ENCODE measurements around the gene PKN1.

PKN1 gene

GRCh38 chr19:14516746-14517438 lies 83.8 kb downstream of the PKN1 start:
- peak in 1 of 2 donors; percentile 38 for DNase-seq

DNA sequence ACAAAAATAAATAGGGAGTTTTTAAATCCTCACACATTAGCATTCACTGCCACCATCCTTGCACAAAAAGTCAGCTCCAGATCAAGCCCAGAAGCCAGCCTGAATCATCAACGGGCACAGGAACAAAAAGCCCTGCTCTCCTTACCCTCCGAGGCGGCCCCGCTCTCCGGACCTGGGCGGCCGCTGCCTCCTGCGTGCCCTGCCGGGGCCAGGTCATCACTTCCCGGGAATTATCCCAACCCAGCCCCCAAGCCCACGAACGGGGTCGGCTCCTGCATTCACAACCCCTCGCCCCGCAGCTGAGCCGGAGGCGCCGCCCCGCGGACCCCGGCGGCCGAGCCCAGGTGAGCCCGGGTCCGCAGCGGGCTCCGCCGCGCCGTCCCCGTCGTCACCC lies 84.3 kb downstream of the PKN1 start:
- no peak for DNase-seq

- peak; percentile 78 to 79 for DNase-seq
Measured at GRCh38 chr19:14517840-14518505, 84.9 kb downstream of the PKN1 start, which contains the start of gene DNAJB1. Gene DNAJB1 (minus strand): TSS chr19:14518397. CDS start chr19:14518349, 48 bp downstream.

DNA sequence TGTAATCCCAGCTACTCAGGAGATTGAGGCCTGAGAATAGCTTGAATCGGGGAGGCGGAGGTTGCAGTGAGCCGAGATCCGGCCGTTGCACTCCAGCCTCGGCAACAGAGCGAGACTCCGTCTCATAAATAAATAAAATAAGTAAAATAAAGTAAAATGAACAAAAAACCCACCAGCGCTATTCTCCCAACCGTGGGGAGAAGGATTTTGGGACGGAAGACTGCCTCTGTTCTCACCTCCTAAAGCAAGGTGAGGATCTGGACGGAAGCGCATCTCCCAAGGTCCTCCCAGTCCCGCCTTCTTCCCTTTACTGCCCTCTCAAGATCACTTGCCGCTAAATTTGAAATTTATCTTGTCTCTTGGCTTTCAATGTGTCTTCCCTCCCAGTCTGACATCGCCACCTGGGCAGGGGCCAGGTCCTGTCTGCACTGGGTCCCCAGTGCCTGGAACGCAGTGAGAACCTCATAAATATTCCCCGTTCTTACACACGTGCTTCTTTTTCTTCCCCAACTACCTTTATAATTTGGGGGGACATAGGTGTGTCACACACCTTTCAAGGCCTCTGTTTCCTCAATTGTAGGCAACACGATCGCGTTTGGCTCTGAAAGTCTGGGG lies 86.2 kb downstream of the PKN1 start:
- no peak for DNase-seq

DNA sequence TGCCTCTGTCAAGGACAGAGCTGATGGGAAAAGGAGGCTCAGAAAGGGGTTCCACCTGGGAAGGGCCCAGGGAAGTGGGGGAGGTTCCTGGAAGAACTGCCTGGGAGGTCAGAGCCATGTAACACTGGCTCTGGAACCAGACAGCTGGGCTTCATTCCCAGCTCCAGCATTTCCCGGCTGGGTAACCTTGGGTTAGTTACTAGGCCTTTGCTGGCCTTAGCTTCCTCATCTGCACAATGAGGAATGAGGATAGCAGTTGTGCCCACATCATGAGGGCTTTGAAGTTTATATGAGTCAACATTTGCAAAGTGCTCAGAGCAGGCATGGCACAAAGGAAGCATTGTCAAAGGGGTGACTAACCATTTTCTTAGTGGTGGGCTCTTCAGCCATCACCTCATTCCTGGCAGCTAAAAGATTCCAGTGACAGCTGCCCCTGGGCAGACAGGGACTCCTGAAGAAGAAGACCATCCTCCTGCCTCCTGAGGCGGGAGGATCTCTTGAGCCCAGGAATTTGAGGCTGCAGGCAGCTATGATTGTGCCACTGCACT lies 86.8 kb downstream of the PKN1 start:
- DNase-seq, result no peak

GRCh38 chr19:14520543-14520942 lies 87.4 kb downstream of the PKN1 start:
- DNase-seq, result no peak

Measured in hippocampal formation (tissue), 2 donors.